ENCODE data around the gene FOXD4L5.
"Not testable (repeated sequence)": the region's sequence is repeated elsewhere in the genome, so short reads cannot be mapped to it uniquely, and the experiment has no call there.

The FOXD4L5 gene

GRCh38 chr9:65285109-65285508, at the start of gene FOXD4L5:
FOXD4L5 (minus strand) TSS chr9:65285209; CDS start chr9:65284377, 832 bp downstream.
- DNase-seq = not testable (repeated sequence)

GRCh38 chr9:65283943-65284342, 1.1 kb downstream of the FOXD4L5 start:
- not testable (repeated sequence) for DNase-seq

GRCh38 chr9:65282976-65283375, 2.0 kb downstream of the FOXD4L5 start:
- DNase-seq = not testable (repeated sequence)

Measured in HCEC 1CT (cell line).